A549 (cell line): Measurements from ENCODE around the gene DOC2B. TPM values are rescaled to one million over a fixed set of nuclear protein-coding genes. Genes with fewer than 3 reads are reported as not detected.

Experiments used
- ATAC-seq, 2 experiments: fragments of 200-7000 bp in 1 of 2; fragments of >200 bp in 1 of 2; cut with Nextera tagmentation in 1 of 2; cut with Tn5 transposase in 1 of 2; 3 replicates each; pipeline versions ENCODE4 v1.8.0 to v1.9.1; 2018 to 2020; ENCODE audit warnings: mild to moderate bottlenecking in 1 of 2, moderate library complexity in 1 of 2
- CTCF ChIA-PET: fragments of 300-600 bp; sonication (Branson Sonifier 250); formaldehyde crosslinking; extraction: SDS; loops from one replicate; lab custom pipeline; 2021; ENCODE audit warnings: antibody characterized with exemption, inconsistent platforms; lab: Yijun Ruan, JAX
- POLR2A ChIA-PET: fragments of 350-600 bp; formaldehyde crosslinking; extraction: SDS; loops from one replicate; lab custom pipeline; 2021; ENCODE audit warnings: antibody characterized with exemption, inconsistent platforms; lab: Yijun Ruan, JAX
- DNase-seq, 2 experiments: peaks; one replicate each; pipeline versions ENCODE4 v3.0.0 to v3.0.0-alpha.2; 2011 to 2016; ENCODE audit warnings: low read depth in 1 of 2, low spot score in 1 of 2
- FAIRE-seq: peaks from 2 replicates; lab custom pipeline; 2011; peaks lifted over from hg19 to GRCh38; lab: Jason Lieb, UNC
- H3K27ac ChIP-seq, 2 experiments: fragments of >200 bp; sonication (Bioruptor Twin); formaldehyde crosslinking; 3 replicates each; pipeline ENCODE4 v1.5.1; 2016 to 2017
- H3K4me1 ChIP-seq: fragments of >200 bp; sonication (Bioruptor Twin); formaldehyde crosslinking; 3 replicates; pipeline ENCODE4 v1.6.1; 2016
- H3K4me2 ChIP-seq: fragments of >200 bp; sonication (Bioruptor Twin); formaldehyde crosslinking; 3 replicates; pipeline ENCODE4 v1.6.1; 2016
- H3K4me3 ChIP-seq: fragments of >200 bp; sonication (Bioruptor Twin); formaldehyde crosslinking; 3 replicates; pipeline ENCODE4 v1.5.1; 2016
- H3K9me3 ChIP-seq: fragments of >200 bp; sonication (Bioruptor Twin); formaldehyde crosslinking; 3 replicates; pipeline ENCODE4 v1.6.1; 2016
- CBX8 ChIP-seq: fragments of 200-600 bp; sonication (generic); IDR thresholded peaks from 2 replicates; pipeline ENCODE4 v1.6.1; 2016
- E2F6 ChIP-seq: IDR thresholded peaks from 2 replicates; pipeline ENCODE4 v1.6.1; 2012; ENCODE audit warnings: low read depth, borderline replicate concordance
- EHF ChIP-seq: fragments of 250-450 bp; sonication (Bioruptor Pico); IDR thresholded peaks from 2 replicates; pipeline ENCODE4 v1.5.0; 2020; ENCODE audit warnings: mild to moderate bottlenecking
- FOSL2 ChIP-seq, 2 experiments: fragments of 450-650 bp in 1 of 2; fragments of >200 bp in 1 of 2; sonication (Bioruptor Twin) in 1 of 2; formaldehyde crosslinking; IDR thresholded peaks; 2 replicates each; pipeline versions ENCODE4 v1.5.0 to v1.6.1; 2016 to 2020; ENCODE audit warnings: mild to moderate bottlenecking in 1 of 2, moderate library complexity in 1 of 2
- GATA3 ChIP-seq: IDR thresholded peaks from 2 replicates; pipeline ENCODE4 v1.6.1; 2012; ENCODE audit warnings: borderline replicate concordance
- HDAC2 ChIP-seq: fragments of 200-600 bp; sonication (generic); IDR thresholded peaks from 2 replicates; pipeline ENCODE4 v1.6.1; 2016
- HES2 ChIP-seq: fragments of >200 bp; sonication (Bioruptor Twin); formaldehyde crosslinking; IDR thresholded peaks from 2 replicates; pipeline ENCODE4 v1.6.1; 2016
- HEYL ChIP-seq: fragments of 250-450 bp; sonication (Bioruptor Pico); IDR thresholded peaks from 2 replicates; pipeline ENCODE4 v1.8.0; 2021; ENCODE audit warnings: mild to moderate bottlenecking, moderate library complexity
- HMGXB4 ChIP-seq: fragments of 250-450 bp; sonication (Bioruptor Pico); IDR thresholded peaks from 2 replicates; pipeline ENCODE4 v1.5.0; 2021; ENCODE audit warnings: mild to moderate bottlenecking, moderate library complexity, borderline replicate concordance
- HOXB13 ChIP-seq: fragments of 250-450 bp; sonication (Bioruptor Pico); IDR thresholded peaks from 2 replicates; pipeline ENCODE4 v1.5.0; 2020; ENCODE audit warnings: low read depth, mild to moderate bottlenecking, moderate library complexity
- JUN ChIP-seq, 2 experiments: fragments of >200 bp; sonication (Bioruptor Twin); formaldehyde crosslinking; IDR thresholded peaks; 2 replicates in 1 of 2; 3 replicates in 1 of 2; pipeline ENCODE4 v1.6.1; 2016 to 2017
- JUNB ChIP-seq: fragments of >200 bp; sonication (Bioruptor Twin); formaldehyde crosslinking; IDR thresholded peaks from 2 replicates; pipeline ENCODE4 v1.6.1; 2016
- POLR2A ChIP-seq: IDR thresholded peaks from 2 replicates; pipeline ENCODE4 v1.6.1; 2012; ENCODE audit warnings: mild to moderate bottlenecking, low read length
- RAD21 ChIP-seq, 2 experiments: fragments of >200 bp in 1 of 2; sonication (Bioruptor Twin) in 1 of 2; formaldehyde crosslinking in 1 of 2; IDR thresholded peaks in 1 of 2; conservative IDR thresholded peaks in 1 of 2; 2 replicates in 1 of 2; 3 replicates in 1 of 2; pipeline ENCODE4 v1.6.1; 2012 to 2018; ENCODE audit warnings: inconsistent platforms in 1 of 2
- TP53 ChIP-seq: fragments of 250-450 bp; sonication (Bioruptor Pico); IDR thresholded peaks from 2 replicates; pipeline ENCODE4 v1.5.0; 2021; ENCODE audit warnings: mild to moderate bottlenecking, moderate library complexity
- ZC3H11A ChIP-seq: fragments of 450-650 bp; IDR thresholded peaks from 2 replicates; pipeline ENCODE4 v1.6.1; 2014; ENCODE audit warnings: antibody characterized with exemption, mild to moderate bottlenecking
- ZFP36 ChIP-seq: fragments of 450-650 bp; IDR thresholded peaks from 2 replicates; pipeline ENCODE4 v1.6.1; 2014; ENCODE audit warnings: borderline replicate concordance; ENCODE audit not compliant: partially characterized antibody
- ZNF302 ChIP-seq: fragments of 250-450 bp; sonication (Bioruptor Pico); IDR thresholded peaks from 2 replicates; pipeline ENCODE4 v1.9.0; 2021; ENCODE audit warnings: inconsistent platforms, mild to moderate bottlenecking, moderate library complexity
- ZSCAN20 ChIP-seq: fragments of 250-450 bp; sonication (Bioruptor Pico); IDR thresholded peaks from 2 replicates; pipeline ENCODE4 v1.8.0; 2022; ENCODE audit warnings: mild to moderate bottlenecking, moderate library complexity
- WGBS: methylation state at CpG from one replicate; pipeline ENCODE4 v1.1.6; 2017; ENCODE audit errors: missing lambda C conversion rate; 5-methylcytosine and 5-hydroxymethylcytosine counted together
- polyA minus RNA-seq: library from RNA; depleted of rRNA, polyadenylated mRNA; stranded (reverse); fragments of >200 nt; gene quantifications from 2 replicates; pipeline ENCODE4 v1.2.3, GENCODE V29; 2011; rRNA and poly(A)+ RNA removed
- polyA plus RNA-seq, 4 experiments: library from polyadenylated mRNA; depleted of rRNA in 3 of 4; stranded (reverse); fragments of >200 nt; fragmentation: RNase III in 1 of 4; extraction: RNeasy Plus Mini Kit Qiagen cat#74134 plus additional on column Dnase treatment in 1 of 4; gene quantifications; 2 replicates in 3 of 4; 3 replicates in 1 of 4; pipeline ENCODE4 v1.2.3, GENCODE V29; 2011 to 2017
- TF ChIP-seq, protein P1 (sequence below): fragments of 200-600 bp; sonication (generic); IDR thresholded peaks from 2 replicates; pipeline ENCODE4 v1.6.1; 2016; ENCODE audit warnings: antibody characterized with exemption, mild to moderate bottlenecking, moderate library complexity

The DOC2B gene
- polyA plus RNA-seq (2011; rRNA removed): 1.6 and 2.0 TPM in 2 replicates
- 1.2 and 1.3 TPM in 2 replicates for polyA plus RNA-seq (2012; cell fraction: cytosol; rRNA removed)
- 1.5 TPM in 2 replicates for polyA plus RNA-seq (2012; cell fraction: nucleus; rRNA removed)
- polyA plus RNA-seq (2017; fragmentation: RNase III; extraction: RNeasy Plus Mini Kit Qiagen cat#74134 plus additional on column Dnase treatment): 0.27 to 0.30 TPM (median 0.28 TPM) in 3 replicates
- polyA minus RNA-seq: 2.7 and 5.4 TPM in 2 replicates

- POLR2A ChIA-PET: no interaction called here
- Histone ChIP-seq H3K4me2 (peak within 1 kb of the TSS; percentile 98), H3K27ac (peak within 1 kb of the TSS; percentile 38 to 76; a peak in 5 of 6 replicates), H3K4me3 (peak within 1 kb of the TSS; percentile 58), H3K4me1 (peaks cover 11% of the 10 kb centered on the region; the same call in 1 of the 3 replicates), H3K9me3 (no peaks in the 10 kb centered on the region)
- CTCF ChIA-PET: interaction anchor here (0.5 to 0.6 kb wide), 2 partner anchors 51 to 548 kb away, joined by 3 to 4 read pairs; no protein-coding TSS in a partner anchor
- 41% methylated on average over 42 of the region's 120 CpGs for WGBS
- DNase-seq (peak in 1 of 2 experiments; percentile 80), ATAC-seq (peak; percentile 70 to 78), FAIRE-seq (no peak)
- TF ChIP-seq ZNF302 (CRISPR knock-in tag) (no peak), HES2 (no peak), JUN (IDR thresholded peaks at IDR 0.05) (peak in 1 of 2 experiments; percentile 43; a peak in 1 of 5 replicates), HOXB13 (no peak), HDAC2 (no peak), GATA3 (no peak), RAD21 (conservative IDR thresholded peaks at IDR 0.05 in 1 of 2, IDR thresholded peaks at IDR 0.05 in 1 of 2) (no peak), FOSL2 (IDR thresholded peaks at IDR 0.05) (no peak), FOSL2 (CRISPR knock-in tag; IDR thresholded peaks at IDR 0.05) (no peak), POLR2A (0 out of 2 replicates have a peak, but pooled peaks have one; percentile 22), ZFP36 (no peak), EHF (CRISPR knock-in tag) (no peak), JUNB (no peak), ZSCAN20 (CRISPR knock-in tag) (no peak), CBX8 (no peak), HEYL (no peak), HMGXB4 (CRISPR knock-in tag) (no peak)
- TF ChIP-seq, protein P1, sequence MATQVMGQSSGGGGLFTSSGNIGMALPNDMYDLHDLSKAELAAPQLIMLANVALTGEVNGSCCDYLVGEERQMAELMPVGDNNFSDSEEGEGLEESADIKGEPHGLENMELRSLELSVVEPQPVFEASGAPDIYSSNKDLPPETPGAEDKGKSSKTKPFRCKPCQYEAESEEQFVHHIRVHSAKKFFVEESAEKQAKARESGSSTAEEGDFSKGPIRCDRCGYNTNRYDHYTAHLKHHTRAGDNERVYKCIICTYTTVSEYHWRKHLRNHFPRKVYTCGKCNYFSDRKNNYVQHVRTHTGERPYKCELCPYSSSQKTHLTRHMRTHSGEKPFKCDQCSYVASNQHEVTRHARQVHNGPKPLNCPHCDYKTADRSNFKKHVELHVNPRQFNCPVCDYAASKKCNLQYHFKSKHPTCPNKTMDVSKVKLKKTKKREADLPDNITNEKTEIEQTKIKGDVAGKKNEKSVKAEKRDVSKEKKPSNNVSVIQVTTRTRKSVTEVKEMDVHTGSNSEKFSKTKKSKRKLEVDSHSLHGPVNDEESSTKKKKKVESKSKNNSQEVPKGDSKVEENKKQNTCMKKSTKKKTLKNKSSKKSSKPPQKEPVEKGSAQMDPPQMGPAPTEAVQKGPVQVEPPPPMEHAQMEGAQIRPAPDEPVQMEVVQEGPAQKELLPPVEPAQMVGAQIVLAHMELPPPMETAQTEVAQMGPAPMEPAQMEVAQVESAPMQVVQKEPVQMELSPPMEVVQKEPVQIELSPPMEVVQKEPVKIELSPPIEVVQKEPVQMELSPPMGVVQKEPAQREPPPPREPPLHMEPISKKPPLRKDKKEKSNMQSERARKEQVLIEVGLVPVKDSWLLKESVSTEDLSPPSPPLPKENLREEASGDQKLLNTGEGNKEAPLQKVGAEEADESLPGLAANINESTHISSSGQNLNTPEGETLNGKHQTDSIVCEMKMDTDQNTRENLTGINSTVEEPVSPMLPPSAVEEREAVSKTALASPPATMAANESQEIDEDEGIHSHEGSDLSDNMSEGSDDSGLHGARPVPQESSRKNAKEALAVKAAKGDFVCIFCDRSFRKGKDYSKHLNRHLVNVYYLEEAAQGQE: no peak
Measured at GRCh38 chr17:181245-182049, at the start of gene DOC2B. TSS of gene DOC2B (minus strand) at chr17:181650. CDS start at chr17:181479, 171 bp downstream.

- POLR2A ChIA-PET: no interaction called here
- no peaks in the 10 kb centered on the region for H3K9me3 ChIP-seq
- H3K4me2 ChIP-seq: no peak overlapping the region
- DNase-seq (no peak), ATAC-seq (0 out of 6 replicates have a peak, but pooled peaks of 1 of the 2 experiments have one; percentile 6)
- TF ChIP-seq TP53 (CRISPR knock-in tag) (no peak), E2F6 (no peak), HDAC2 (no peak), ZC3H11A (no peak)
- TF ChIP-seq, all 56 proteins: peak for 0
- Histone ChIP-seq H3K4me3 (no peak overlapping the region), H3K27ac (no peak overlapping the region), H3K4me1 (no peaks in the 10 kb centered on the region)
- FAIRE-seq: no peak
- 89% methylated on average over 7 of the region's 7 CpGs for WGBS
- CTCF ChIA-PET: interaction anchor here (0.6 kb wide), 1 partner anchor 19 kb away, joined by 4 read pairs; no protein-coding TSS in a partner anchor
Measured at GRCh38 chr17:230395-230770, 48.9 kb upstream of the DOC2B start.
